Breast epithelium (tissue), 4 donors: Measurements from ENCODE around the gene PHAF1. TPM values are rescaled to one million over a fixed set of nuclear protein-coding genes. Genes with fewer than 3 reads are reported as not detected.

ENCODE experiments used
- DNase-seq, 2 donors: peaks; one replicate each; pipeline ENCODE4 v3.0.0-alpha.2; 2019; ENCODE audit warnings: low spot score in 2 of 2
- H3K27ac ChIP-seq, 2 donors: fragments of 200-600 bp; sonication (generic) in 1 of 2; one replicate each; pipeline ENCODE4 v1.5.1; 2016 to 2019; ENCODE audit warnings: mild to moderate bottlenecking in 1 of 2
- H3K27me3 ChIP-seq, 2 donors: fragments of 200-600 bp; sonication (generic) in 1 of 2; one replicate each; pipeline versions ENCODE4 v1.5.1 to v1.6.0; 2017 to 2019; ENCODE audit warnings: control low read depth in 1 of 2, mild to moderate bottlenecking in 1 of 2
- H3K36me3 ChIP-seq: fragments of 200-600 bp; one replicate; pipeline ENCODE4 v1.5.1; 2019
- H3K4me1 ChIP-seq, 2 donors: fragments of 200-600 bp; sonication (generic); one replicate each; pipeline ENCODE4 v1.5.1; 2016 to 2019; ENCODE audit warnings: control low read depth in 1 of 2
- H3K4me3 ChIP-seq, 3 donors: fragments of 200-600 bp; sonication (generic); 1 replicate in 2 of 3; 2 replicates in 1 of 3; pipeline ENCODE4 v1.5.1; 2016 to 2019; ENCODE audit warnings: mild to moderate bottlenecking in 3 of 3, moderate library complexity in 2 of 3
- H3K9me3 ChIP-seq, 2 donors: fragments of 200-600 bp; sonication (generic) in 1 of 2; one replicate each; pipeline ENCODE4 v1.5.1; 2016 to 2019; ENCODE audit warnings: control low read depth in 1 of 2
- CTCF ChIP-seq, 3 donors: fragments of 450-650 bp; IDR thresholded peaks; one replicate each; pipeline ENCODE4 v1.5.1; 2016 to 2017; ENCODE audit warnings: antibody characterized with exemption in 3 of 3, mild to moderate bottlenecking in 3 of 3, moderate library complexity in 3 of 3
- POLR2A ChIP-seq: fragments of 450-650 bp; IDR thresholded peaks from one replicate; pipeline ENCODE4 v1.6.1; 2016; ENCODE audit warnings: antibody characterized with exemption, mild to moderate bottlenecking, moderate library complexity
- POLR2AphosphoS5 ChIP-seq, 3 donors: sonication (generic); formaldehyde crosslinking; IDR thresholded peaks; one replicate each; pipeline ENCODE4 v1.6.1; 2017; ENCODE audit warnings: antibody characterized with exemption in 3 of 3
- intact Hi-C: fragments of 100-400 bp; cut with DNase I; formaldehyde crosslinking; loops from one replicate; pipeline ENCODE4 v1.15.1; 2023; ENCODE audit warnings: low total_unique reads
- total RNA-seq, 3 donors: library from RNA; depleted of rRNA; stranded (reverse); fragments of >200 nt; gene quantifications; one replicate each; pipeline ENCODE4 v1.1.0, GENCODE V29; 2016

Gene PHAF1
- total RNA-seq, 3 donors from 2014 or later, result 17.8 to 31.8 (median 27.1) TPM

DNA sequence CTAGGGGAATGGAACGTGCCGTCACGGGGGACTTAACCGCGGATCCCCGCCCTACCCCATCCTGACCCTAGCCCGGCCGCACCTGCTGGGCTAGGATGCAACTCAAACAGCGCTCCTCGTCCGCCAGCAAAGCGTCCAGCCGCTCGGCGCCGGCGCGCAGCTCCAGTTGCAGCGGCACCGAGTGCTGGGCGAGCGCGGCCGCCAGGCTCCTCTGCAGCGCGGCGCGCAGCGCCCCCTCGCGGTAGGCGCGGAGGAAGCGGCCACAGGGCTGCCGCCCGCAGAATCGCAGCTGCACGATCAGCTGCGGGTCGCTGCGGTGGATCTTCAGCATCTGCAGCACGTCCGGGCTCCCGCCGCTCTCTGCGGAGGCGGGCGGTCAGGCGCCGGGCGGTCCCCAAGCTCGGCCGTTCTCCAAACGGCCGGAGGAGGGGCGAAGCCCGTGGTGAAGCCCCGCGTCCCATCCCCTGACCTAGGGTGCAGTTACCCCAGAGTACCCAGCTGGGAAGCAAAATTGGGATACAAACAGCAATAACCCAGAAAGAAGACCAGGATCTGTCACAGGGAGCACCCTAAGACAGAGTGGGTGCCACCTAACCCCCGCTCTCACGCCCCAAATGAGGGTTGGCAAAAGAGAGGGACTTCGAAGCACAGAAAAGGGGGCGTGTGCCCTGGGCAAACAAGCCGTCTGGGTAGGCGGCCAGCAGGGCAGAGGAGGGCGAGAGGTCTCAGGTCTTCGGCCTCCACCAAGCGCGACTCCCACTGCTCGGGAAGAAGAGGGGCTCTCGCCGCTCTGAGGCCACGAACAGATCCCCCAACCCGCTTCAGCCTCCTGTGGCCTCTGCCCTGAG is 45.8 kb downstream of the PHAF1 start:
- intact Hi-C loops, result no loop called here
- Histone ChIP-seq H3K4me1 (peaks cover 0 to 4% of the 10 kb centered on the region in 2 donors), H3K27me3 (no peaks in the 10 kb centered on the region), H3K27ac (no peak overlapping the region), H3K4me3 (peak overlapping the region in 2 of 3 donors; percentile 15 to 57), H3K9me3 (no peaks in the 10 kb centered on the region), H3K36me3 (no peaks in the 10 kb centered on the region)
- peak in 1 of 2 donors; percentile 67 for DNase-seq
- no peak for TF ChIP-seq POLR2A
- peak; percentile 63 to 99 (median 90) for TF ChIP-seq CTCF (IDR thresholded peaks at IDR 0.05)
- TF ChIP-seq POLR2AphosphoS5 (IDR thresholded peaks at IDR 0.05), result peak in 2 of 3 donors; percentile 13 to 30

GRCh38 chr16:67156143-67156844 is 46.6 kb downstream of the PHAF1 start:
- Histone ChIP-seq H3K4me1 (peaks cover 0 to 5% of the 10 kb centered on the region in 2 donors), H3K36me3 (no peaks in the 10 kb centered on the region), H3K4me3 (no peak overlapping the region), H3K27me3 (no peaks in the 10 kb centered on the region), H3K27ac (no peak overlapping the region), H3K9me3 (no peaks in the 10 kb centered on the region)
- no peak for DNase-seq
- TF ChIP-seq POLR2AphosphoS5 (IDR thresholded peaks at IDR 0.05) (no peak), POLR2A (no peak)
- intact Hi-C loops, result no loop called here

DNA sequence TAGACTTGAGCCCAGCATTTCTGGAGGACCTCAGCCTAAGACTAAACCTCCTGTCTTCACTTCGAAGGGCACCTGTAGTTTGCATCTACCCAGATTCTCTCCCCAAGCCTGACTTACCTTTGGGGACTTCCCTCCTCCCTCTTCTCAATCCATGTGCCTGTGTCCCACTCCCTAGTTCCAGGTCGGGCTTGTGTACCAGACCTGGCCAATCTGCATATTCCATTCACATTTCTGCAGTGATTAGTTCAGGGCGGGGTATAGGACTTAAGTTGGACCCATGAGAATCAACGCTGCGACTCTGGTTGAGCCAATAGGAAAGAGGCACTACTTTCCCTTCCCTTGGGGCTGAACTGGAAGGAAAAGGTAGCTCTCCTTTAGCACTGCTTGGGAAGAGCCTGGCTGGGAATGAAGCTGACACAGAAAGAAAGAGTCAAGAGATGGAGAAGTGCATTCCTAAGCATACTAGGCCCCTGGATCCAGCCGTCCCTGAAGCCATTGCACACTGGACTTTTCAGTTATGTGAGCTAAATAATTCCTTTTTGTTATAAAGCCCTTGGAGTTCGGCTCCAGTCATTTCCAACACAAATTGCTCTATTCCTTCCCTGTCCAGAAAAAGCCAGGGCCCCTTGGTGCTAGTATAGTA is 47.5 kb downstream of the PHAF1 start:
- Histone ChIP-seq H3K27me3 (no peaks in the 10 kb centered on the region), H3K4me3 (no peak overlapping the region), H3K27ac (no peak overlapping the region), H3K4me1 (peaks cover 0 to 10% of the 10 kb centered on the region in 2 donors), H3K9me3 (no peaks in the 10 kb centered on the region), H3K36me3 (no peaks in the 10 kb centered on the region)
- intact Hi-C loops, result no loop called here
- no peak for TF ChIP-seq POLR2A
- TF ChIP-seq POLR2AphosphoS5 (IDR thresholded peaks at IDR 0.05), result no peak
- no peak for TF ChIP-seq CTCF (IDR thresholded peaks at IDR 0.05)
- no peak for DNase-seq

DNA sequence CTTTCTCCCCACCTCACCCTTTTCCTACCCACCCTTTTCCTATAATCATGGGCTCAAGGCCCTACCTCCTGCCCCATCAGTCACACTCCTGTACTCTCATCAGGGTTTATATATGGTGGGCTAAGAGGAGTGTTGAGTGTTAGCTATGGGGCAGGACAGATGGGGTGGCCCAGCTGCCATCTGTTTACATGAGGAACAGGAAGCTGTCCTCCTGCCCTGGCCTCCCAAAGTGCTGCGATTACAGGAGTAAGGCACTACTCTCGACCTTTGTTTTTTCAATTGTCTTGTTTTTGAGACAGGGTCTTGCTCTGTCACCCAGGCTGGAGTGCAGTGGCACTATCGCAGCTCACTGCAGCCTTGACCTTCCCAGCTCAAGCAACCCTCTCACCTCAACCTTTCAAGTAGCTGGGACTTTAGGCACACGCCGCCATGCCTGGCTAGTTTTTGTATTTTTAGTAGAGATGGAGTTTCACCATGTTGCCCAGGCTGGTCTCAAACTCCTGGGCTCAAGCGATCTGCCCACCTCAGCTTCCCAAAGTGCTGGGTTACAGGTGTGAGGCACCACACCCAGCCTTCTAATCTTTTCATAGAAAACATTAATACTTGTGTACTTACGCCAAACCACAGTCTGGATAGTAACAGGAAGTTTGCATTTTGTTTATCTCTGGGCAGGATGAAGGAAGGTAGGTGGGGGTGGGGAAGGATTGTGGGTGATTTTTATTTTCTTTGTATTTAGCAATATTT is 48.3 kb downstream of the PHAF1 start:
- Histone ChIP-seq H3K27ac (peak overlapping the region in 1 of 2 donors; percentile 43), H3K4me3 (no peak overlapping the region), H3K27me3 (no peaks in the 10 kb centered on the region), H3K4me1 (peaks cover 0 to 10% of the 10 kb centered on the region in 2 donors), H3K9me3 (no peaks in the 10 kb centered on the region), H3K36me3 (no peaks in the 10 kb centered on the region)
- TF ChIP-seq CTCF (IDR thresholded peaks at IDR 0.05) (no peak), POLR2A (no peak), POLR2AphosphoS5 (IDR thresholded peaks at IDR 0.05) (no peak)
- no peak for DNase-seq
- intact Hi-C loops, result no loop called here
